Inflammatory macrophage treated with lipopolysaccharide for 4 hours (primary cell): Measurements from ENCODE around the gene ITPR1.

ENCODE experiments used
- DNase-seq: peaks from one replicate; pipeline ENCODE4 v3.0.0-alpha.2; 2020

Gene ITPR1

DNA sequence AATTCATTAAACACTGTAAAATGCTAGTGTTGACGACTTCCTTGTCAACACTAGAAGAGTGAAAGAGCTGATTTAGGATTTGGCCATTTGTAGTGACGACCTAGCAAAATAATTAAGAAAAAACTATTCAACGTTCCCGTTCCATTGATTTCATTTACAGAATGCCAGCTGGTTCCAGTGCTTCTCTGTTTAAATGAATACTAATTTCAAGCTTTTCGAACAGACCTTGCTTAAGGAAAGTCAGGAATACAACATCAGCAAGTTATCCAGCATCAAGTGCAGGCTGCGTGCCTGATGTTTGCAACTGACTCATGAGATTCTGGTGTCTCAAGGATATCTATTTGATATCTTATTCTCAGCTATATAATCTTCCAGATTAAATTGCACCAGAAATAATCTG, 387.7 kb downstream of the ITPR1 start:
- no peak for DNase-seq

DNA sequence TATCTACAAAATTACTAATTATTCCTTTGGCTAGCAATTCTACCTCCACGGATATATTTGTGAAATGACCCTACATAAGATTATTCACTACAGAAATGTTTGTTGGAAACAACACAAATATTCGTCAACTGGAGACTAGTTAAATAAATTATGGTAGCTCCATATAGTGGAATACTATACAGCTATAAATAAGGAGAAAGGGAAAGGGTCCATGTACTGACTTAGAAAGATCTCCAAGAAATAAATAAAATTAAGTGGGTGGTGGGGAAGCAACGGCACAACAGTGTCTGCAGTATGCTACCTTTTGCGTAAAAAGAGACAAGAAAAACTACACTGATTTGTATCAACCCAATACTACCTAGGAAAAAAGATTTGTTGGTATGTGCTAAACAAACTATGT, 389.4 kb downstream of the ITPR1 start:
- DNase-seq = no peak

DNA sequence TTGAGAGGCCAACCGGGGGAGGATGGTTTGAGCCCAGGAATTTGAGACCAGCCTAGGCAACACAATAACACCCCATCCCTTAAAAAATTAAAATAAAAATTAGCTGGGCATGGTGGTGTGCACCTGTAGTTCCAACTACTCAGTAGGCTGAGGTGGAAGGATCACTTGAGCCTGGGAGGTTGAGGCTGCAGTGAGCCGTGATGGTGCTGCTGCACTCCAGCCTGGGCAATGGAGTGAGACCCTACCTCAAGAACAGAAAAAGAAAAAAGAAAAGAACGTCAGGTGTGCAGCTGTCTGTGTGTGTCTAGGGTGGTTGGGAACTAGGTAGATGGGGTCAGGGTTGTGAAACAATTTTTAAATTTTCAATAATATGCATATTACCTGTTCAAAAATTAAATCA, 389.9 kb downstream of the ITPR1 start:
- DNase-seq = no peak

DNA sequence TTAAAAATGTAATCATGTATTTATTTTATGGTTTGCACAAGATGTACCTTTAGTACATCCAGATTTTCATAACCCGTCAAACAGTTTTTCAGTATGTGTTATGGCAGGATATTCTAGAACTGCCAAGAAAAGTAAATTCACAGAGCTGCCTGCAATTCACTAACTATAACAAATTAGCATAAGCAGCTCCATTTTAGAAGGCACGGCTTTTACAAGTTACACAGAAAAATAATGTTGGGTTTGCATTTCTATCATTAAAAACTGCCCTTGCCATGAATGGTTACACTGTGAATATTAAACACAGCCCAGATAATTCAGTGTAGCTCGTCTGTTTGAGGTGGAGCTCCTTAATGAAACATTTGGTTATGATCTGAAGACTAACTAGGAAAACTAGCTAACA, 391.7 kb downstream of the ITPR1 start:
- DNase-seq = no peak

DNA sequence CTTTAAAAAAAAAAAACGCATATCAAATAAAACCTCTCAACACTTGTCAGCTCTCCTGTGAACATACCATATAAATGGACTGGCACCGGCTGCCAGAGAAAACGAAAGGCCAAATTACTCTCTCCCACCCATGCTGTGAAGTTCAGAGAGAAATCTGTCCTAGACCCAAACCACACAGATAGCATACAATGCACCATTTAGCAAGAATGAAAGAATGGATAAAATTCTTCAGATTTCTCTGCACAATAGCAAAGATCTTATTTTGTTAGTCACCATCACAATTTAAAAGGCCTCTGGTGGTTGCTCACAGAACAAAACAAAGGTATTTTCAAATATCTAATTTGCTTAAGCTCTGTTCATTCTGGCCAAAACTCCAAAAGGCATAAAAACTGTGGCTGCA, 392.2 kb downstream of the ITPR1 start:
- no peak for DNase-seq

DNA sequence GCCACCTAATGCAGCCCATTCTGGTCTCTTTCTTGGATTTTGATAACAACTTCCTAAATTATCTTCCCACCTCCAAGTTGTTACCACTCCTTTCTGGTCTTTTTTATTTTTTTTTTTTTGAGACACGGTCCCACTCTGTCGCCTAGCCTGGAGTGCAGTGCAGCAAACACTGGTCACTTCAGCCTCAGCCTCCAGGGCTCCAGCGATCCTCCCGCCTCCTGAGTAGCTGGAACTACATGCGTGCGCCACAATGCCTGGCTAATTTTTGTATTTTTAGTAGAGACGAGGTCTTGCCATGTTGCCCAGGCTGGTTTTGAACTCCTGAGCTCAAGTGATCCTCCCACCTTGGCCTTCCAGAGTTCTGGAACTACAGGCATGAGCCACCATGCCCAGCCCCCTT, 393.3 kb downstream of the ITPR1 start:
- no peak for DNase-seq

DNA sequence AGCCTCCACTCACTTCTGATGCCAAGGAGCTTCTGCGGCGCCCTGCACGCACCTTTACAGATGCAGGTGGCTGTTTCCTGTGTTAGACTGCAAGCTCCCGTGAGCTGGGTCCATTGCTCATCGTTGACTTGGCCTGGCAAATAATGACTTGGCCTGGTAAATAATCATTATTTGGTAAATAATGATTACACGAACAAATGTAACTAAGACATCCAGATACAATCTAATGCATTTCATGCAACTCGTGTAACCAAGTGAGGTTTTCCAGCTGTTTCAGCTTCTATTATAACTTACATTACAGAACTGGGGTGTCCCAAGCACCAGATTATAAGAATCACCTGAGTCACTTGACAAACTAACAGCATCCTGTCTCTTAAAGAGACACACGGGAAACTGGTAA, 394.0 kb downstream of the ITPR1 start:
- no peak for DNase-seq

DNA sequence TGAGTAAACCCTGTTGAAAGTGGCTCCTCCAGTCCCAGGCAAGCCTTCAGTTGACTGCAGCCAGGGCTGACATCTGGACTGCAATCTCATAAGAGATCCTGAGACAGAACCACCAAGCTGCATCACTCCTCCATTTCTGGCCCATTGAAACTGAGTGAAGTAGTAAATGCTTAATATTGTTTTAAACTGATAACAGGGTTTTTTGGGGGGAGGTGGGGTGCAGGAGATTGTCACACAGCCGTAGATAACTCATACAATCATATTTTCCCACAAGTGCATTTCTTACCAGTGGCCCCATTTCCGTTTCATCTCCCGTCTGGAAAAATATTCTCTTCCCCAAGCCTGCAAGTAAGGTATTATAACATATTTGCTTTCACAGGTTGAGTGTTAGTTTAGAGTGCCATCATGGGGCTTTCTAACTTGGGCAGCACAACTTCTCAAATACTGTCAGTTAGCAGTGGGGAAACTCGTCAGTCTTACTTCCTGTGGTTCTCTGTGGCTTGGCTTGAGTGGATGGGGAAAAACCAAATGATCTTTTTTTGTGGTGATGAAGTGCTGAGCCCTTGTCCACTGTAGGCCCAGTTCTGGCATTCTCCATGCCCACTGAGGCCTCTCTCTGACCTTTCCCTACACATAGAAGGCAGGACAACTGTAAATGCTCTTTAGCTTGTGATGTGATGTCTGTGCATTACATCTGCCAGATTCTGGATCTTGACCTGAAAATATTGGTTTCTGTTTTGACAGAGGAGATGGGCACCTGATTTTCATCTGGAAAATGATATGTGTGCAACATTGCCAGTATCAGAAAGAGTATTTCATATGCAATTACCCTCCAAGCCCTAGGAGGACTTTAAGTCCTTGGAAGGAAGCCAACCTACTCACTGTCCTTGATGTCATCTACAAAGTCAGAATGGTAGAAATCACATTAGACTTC, 396.0 kb downstream of the ITPR1 start:
- DNase-seq = peak; percentile 52

DNA sequence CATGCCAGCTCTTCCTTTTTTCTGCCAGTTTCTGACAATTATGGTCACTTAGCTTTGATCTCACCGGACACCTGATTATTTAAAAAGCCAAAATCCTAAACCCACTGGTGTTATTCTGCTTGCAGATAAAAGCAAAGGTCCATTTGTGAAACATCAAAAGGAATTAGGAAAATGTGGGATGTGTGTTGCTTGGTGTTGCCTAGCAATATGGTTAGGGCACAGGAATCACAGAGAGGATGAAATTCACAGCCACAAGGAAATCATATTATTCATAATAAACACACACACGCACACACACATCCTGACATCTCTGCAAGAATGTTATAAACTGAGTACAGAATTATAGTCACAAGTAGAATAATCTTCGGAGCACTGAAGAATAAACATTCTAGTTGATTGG, 396.7 kb downstream of the ITPR1 start:
- DNase-seq = no peak

DNA sequence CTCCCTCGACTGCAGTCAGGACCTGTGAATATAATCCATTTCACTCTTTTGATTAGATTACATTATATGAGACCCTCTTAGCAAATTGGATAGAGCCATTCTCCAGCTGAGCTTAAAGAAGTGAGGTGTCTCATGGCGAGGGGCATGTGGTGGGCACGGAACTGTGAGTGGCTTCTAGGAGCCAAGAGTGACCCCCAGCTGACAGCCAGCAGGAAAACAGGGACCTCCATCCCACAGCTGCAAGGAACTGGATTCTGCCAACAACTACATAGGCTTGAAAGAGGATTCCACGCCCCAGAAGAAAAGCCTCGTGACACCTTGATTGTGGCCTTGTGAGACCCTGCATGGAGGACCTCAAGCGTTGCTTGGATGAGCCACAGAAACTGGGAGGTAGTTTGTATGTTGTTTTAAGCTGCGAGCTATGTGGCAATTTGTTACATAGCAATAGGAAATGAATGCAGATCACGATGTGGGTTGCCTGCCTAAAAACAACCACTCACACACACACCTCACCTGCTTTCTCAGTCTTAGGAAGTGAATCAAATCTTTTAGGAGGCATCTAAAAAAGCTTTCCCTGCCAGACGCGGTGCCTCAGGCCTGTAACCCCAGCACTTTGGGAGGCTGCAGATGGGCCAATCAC, 401.9 kb downstream of the ITPR1 start:
- no peak for DNase-seq

DNA sequence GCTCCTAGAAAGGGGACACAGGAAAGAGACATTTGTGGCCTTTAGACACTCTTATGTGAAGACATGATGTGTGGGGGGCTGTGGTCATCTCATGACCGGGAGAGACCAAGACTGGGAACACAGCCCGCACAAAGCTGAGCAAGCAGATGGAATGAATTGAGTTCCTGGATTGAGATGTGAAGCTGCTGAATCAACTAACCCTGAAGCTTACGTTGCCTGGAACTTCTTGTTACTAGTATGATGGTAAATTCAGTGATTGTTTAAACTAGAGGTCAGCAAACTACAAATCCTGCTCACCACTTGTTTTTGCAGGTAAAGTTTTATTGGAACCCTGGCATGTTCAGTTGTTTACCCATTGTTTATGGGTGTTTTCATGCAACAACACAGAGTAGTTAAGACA, 402.7 kb downstream of the ITPR1 start:
- no peak for DNase-seq
